Progenitor cell of endocrine pancreas (in vitro differentiated cells): ENCODE data around the gene GSG1L. TPM values are rescaled to one million over a fixed set of nuclear protein-coding genes. Genes with fewer than 3 reads are reported as not detected.

Experiments
- DNase-seq: peaks from one replicate; pipeline ENCODE4 v3.0.0; 2021; ENCODE audit warnings: low spot score; ENCODE audit not compliant: unreplicated experiment
- H3K27ac Mint-ChIP-seq: 2 replicates; pipeline ENCODE4 v1.8.0; 2021; ENCODE audit warnings: mild to moderate bottlenecking, moderate library complexity, mixed read lengths
- H3K27me3 Mint-ChIP-seq: 2 replicates; pipeline ENCODE4 v1.8.0; 2021; ENCODE audit warnings: mixed read lengths
- H3K36me3 Mint-ChIP-seq: 2 replicates; pipeline ENCODE4 v1.8.0; 2022; ENCODE audit warnings: mixed read lengths; ENCODE audit not compliant: insufficient read depth
- H3K4me1 Mint-ChIP-seq: 2 replicates; pipeline ENCODE4 v1.8.0; 2021; ENCODE audit warnings: low read depth, mixed read lengths
- H3K4me3 Mint-ChIP-seq: 2 replicates; pipeline ENCODE4 v1.8.0; 2021; ENCODE audit warnings: low read depth, mild to moderate bottlenecking, moderate library complexity, mixed read lengths
- H3K9me3 Mint-ChIP-seq: 2 replicates; pipeline ENCODE4 v1.8.0; 2021; ENCODE audit warnings: low read depth, mixed read lengths
- total RNA-seq: library from RNA; stranded (reverse); gene quantifications from 2 replicates; pipeline ENCODE4 v1.2.1, GENCODE V29; 2021
- TF ChIP-seq, protein P1 (sequence below): fragments of 200-600 bp; sonication (generic); IDR thresholded peaks from one replicate; pipeline ENCODE4 v1.5.0; 2021; ENCODE audit warnings: antibody characterized with exemption, mild to moderate bottlenecking; ENCODE audit not compliant: unreplicated experiment

Gene GSG1L
- total RNA-seq, 1 donor from 2014 or later, result 0.17 TPM

DNA sequence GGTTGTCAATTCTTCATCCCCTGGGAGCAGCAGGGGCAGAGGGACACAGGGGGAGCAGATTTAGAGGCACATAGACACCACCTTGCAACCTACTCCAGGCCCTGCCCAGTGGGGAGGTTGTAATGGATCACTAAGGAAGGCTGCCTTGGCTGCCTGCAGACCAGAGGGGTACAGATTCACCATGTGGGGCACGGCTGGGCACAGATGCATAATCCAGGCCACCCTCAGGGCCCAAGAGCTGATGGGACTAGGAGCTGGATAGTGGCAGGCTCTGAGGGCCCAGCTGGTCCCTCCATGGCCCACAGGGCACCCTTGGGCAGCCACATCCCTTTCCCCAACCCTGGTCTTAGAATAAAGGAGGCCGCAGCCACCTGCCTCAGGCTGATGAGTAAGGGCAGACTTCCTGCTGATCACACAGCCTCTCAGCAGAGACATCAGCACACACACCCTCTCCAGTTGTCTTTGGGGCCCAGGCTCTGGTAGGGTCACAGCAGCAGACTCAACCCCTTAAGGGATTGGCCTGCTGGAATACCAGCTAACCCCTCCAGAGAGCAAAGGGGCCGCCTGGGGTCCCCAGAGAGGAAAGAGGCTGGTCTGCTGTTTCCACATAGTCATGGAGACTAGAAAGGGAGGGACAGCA, 224.9 kb downstream of the GSG1L start:
- no peaks in the 10 kb centered on the region for H3K36me3 Mint-ChIP-seq
- peaks cover 17% of the 10 kb centered on the region for H3K27me3 Mint-ChIP-seq
- no peaks in the 10 kb centered on the region for H3K4me1 Mint-ChIP-seq
- H3K4me3 Mint-ChIP-seq, result no peak overlapping the region
- no peak overlapping the region for H3K27ac Mint-ChIP-seq
- DNase-seq, result no peak
- H3K9me3 Mint-ChIP-seq, result peaks cover 5% of the 10 kb centered on the region
- TF ChIP-seq, protein P1, sequence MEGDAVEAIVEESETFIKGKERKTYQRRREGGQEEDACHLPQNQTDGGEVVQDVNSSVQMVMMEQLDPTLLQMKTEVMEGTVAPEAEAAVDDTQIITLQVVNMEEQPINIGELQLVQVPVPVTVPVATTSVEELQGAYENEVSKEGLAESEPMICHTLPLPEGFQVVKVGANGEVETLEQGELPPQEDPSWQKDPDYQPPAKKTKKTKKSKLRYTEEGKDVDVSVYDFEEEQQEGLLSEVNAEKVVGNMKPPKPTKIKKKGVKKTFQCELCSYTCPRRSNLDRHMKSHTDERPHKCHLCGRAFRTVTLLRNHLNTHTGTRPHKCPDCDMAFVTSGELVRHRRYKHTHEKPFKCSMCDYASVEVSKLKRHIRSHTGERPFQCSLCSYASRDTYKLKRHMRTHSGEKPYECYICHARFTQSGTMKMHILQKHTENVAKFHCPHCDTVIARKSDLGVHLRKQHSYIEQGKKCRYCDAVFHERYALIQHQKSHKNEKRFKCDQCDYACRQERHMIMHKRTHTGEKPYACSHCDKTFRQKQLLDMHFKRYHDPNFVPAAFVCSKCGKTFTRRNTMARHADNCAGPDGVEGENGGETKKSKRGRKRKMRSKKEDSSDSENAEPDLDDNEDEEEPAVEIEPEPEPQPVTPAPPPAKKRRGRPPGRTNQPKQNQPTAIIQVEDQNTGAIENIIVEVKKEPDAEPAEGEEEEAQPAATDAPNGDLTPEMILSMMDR, result no peak

DNA sequence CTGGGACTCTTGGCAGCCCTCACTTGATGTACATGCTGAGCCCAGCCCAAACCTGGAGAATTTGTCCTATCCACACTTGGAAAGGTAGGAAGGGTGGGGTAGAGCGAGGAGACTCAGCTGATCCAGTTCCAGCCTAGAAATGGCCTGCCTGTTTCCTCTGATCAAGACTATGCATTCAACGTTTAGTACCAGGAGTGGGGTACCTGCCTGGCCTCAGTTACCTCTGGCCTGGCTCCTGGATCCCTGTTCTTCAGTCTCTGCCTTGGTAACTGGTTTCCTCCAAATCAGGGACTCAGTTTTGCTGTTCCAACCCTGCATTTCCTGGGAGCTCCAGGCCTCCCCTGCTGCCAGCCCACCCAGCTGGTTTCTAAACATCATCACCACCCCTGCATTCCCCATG, 233.5 kb downstream of the GSG1L start:
- no peak overlapping the region for H3K4me3 Mint-ChIP-seq
- H3K9me3 Mint-ChIP-seq, result peaks cover 8% of the 10 kb centered on the region
- H3K4me1 Mint-ChIP-seq, result no peaks in the 10 kb centered on the region
- TF ChIP-seq, protein P1, result no peak
- no peak overlapping the region for H3K27ac Mint-ChIP-seq
- H3K36me3 Mint-ChIP-seq, result no peaks in the 10 kb centered on the region
- peaks cover 18% of the 10 kb centered on the region for H3K27me3 Mint-ChIP-seq
- DNase-seq, result no peak

DNA sequence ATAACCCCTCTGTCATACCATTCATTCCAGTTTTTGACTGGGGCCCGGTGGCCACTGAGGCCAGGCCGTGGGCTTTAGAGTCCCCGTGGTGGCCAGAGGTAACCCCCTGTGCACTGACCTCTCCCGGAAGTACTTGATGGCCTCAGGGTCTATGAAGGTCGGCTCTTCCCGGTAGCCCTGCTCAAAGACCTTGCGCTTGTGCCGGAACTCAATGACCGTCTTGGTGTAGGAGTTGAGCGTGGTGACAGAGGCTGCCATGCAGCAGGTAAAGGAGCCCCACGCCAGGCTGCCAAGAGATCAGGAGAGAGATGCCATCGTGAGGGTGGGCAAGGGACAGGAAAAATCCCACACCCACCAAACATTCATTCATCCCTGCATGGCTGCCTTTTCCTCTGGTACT, 234.8 kb downstream of the GSG1L start:
- Mint-ChIP-seq H3K27me3 (peaks cover 14% of the 10 kb centered on the region), H3K36me3 (no peaks in the 10 kb centered on the region)

DNA sequence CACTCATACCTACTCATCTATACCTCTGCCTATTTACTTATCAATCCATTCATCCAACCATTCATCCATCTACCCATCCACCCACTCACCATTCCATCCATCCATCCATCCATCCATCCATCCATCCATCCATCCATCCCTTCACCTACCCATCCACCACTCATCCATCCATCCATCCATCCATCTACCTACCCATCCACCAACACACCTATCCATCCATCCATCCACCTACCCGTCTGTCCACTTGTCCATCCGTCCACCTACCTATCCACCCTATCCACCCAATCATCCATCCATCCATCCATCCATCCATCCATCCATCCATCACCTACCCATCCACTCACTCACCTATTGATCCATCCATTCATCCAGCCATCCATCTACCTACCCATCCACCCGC, 235.7 kb downstream of the GSG1L start:
- H3K4me1 Mint-ChIP-seq, result peaks cover 6% of the 10 kb centered on the region
- TF ChIP-seq, protein P1, result no peak
- H3K27ac Mint-ChIP-seq, result no peak overlapping the region
- H3K9me3 Mint-ChIP-seq, result peaks cover 8% of the 10 kb centered on the region
- peaks cover 14% of the 10 kb centered on the region for H3K27me3 Mint-ChIP-seq
- no peaks in the 10 kb centered on the region for H3K36me3 Mint-ChIP-seq
- H3K4me3 Mint-ChIP-seq, result no peak overlapping the region
- no peak for DNase-seq

More for the DNA sequence above, 234.8 kb downstream of the GSG1L start:
- DNase-seq, result no peak
- Mint-ChIP-seq H3K4me3 (no peak overlapping the region), H3K9me3 (peaks cover 8% of the 10 kb centered on the region), H3K4me1 (no peaks in the 10 kb centered on the region), H3K27ac (no peak overlapping the region)
- TF ChIP-seq, protein P1, result no peak

DNA sequence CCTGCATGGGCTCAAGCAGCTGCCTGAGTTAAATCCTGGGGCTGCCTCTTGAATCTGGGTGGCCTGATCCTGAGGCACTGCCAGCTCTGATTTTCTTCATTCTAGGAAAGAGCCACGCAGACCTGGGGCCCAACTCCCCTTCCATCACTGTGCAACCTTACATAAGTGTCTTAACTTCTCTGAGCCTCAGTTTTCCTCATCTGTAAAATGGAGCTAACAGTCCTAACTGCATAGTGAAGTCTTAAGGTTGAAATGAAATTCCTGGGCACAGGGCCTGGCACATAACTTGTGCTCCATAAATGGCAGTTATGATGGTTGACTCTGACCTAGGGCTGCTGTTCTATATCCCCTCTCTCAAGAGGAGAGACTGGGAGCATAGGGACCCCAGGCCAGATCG, 236.6 kb downstream of the GSG1L start:
- no peak overlapping the region for H3K27ac Mint-ChIP-seq
- no peak overlapping the region for H3K4me3 Mint-ChIP-seq
- DNase-seq, result no peak
- TF ChIP-seq, protein P1, result no peak
- no peaks in the 10 kb centered on the region for H3K36me3 Mint-ChIP-seq
- H3K9me3 Mint-ChIP-seq, result peaks cover 8% of the 10 kb centered on the region
- peaks cover 10% of the 10 kb centered on the region for H3K4me1 Mint-ChIP-seq
- H3K27me3 Mint-ChIP-seq, result peaks cover 14% of the 10 kb centered on the region
